ENCODE measurements around the gene GPR62. TPM values are rescaled to one million over a fixed set of nuclear protein-coding genes. Genes with fewer than 3 reads are reported as not detected.

Gene GPR62
- total RNA-seq, 1 donor from 2014 or later, result 0.44 TPM

DNA sequence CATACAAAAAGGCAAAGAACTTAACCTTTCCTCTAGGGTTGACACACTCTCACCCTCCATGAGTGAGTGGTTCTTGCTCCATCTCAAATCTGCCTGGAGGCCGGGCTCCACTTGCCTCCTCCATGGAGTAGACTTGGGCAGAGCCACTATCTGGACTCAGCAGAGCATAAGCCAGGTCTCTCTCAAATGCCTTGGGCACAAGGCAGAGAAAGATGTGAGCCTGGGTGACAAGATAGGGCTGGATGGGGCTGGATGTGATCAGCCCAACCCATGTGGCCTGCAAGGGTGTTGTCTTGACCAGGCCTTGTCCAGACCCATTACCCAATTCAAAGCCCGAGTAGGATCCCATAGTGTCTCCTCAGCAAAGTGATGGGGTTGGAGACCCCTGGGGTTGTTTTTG, 44.7 kb downstream of the GPR62 start:
- Mint-ChIP-seq H3K36me3 (ENCODE audit: unreplicated experiment) (no peaks in the 10 kb centered on the region), H3K4me3 (ENCODE audit: unreplicated experiment) (no peak overlapping the region)

DNA sequence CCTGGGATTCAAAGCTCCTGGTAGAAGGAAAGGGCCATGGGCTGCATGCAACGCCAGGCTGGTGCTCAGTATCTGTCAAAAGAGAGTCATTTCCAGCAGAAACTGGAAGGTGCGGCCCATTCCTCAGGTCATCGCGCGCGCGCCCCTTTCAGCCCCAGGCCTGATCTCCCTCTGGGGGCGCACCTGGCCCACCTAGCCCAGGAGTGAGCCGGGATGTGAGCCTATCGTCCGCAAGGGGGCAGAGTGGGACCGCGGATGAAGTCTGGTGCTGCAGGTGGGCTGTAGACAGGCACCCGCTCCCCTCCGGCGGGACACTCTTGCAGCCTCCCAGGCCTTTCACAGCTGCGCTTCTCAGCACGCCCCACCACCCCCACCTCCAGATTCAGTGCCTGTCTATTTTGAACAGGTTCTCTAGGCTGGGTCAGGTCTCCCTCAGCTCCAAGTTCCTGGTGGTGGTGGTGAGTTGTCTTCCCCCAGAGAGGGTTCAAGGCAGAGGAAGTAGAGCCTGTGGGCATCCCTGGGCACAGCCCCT, 46.3 kb downstream of the GPR62 start:
- Mint-ChIP-seq H3K27me3 (ENCODE audit: unreplicated experiment) (peaks cover 9% of the 10 kb centered on the region), H3K9me3 (ENCODE audit: unreplicated experiment) (peaks cover 6% of the 10 kb centered on the region), H3K4me1 (ENCODE audit: low read depth, unreplicated experiment) (peaks cover 6% of the 10 kb centered on the region), H3K4me3 (ENCODE audit: unreplicated experiment) (no peak overlapping the region), H3K36me3 (ENCODE audit: unreplicated experiment) (no peaks in the 10 kb centered on the region), H3K27ac (ENCODE audit: unreplicated experiment) (no peak overlapping the region)
- TF ChIP-seq, protein P1, sequence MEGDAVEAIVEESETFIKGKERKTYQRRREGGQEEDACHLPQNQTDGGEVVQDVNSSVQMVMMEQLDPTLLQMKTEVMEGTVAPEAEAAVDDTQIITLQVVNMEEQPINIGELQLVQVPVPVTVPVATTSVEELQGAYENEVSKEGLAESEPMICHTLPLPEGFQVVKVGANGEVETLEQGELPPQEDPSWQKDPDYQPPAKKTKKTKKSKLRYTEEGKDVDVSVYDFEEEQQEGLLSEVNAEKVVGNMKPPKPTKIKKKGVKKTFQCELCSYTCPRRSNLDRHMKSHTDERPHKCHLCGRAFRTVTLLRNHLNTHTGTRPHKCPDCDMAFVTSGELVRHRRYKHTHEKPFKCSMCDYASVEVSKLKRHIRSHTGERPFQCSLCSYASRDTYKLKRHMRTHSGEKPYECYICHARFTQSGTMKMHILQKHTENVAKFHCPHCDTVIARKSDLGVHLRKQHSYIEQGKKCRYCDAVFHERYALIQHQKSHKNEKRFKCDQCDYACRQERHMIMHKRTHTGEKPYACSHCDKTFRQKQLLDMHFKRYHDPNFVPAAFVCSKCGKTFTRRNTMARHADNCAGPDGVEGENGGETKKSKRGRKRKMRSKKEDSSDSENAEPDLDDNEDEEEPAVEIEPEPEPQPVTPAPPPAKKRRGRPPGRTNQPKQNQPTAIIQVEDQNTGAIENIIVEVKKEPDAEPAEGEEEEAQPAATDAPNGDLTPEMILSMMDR (IDR thresholded peaks at IDR 0.05; ENCODE audit: partially characterized antibody, unreplicated experiment), result peak; percentile 92
- peak; percentile 86 for DNase-seq

More for the DNA sequence above, 44.7 kb downstream of the GPR62 start:
- Mint-ChIP-seq H3K4me1 (ENCODE audit: low read depth, unreplicated experiment) (peaks cover 4% of the 10 kb centered on the region), H3K27me3 (ENCODE audit: unreplicated experiment) (peaks cover 9% of the 10 kb centered on the region), H3K27ac (ENCODE audit: unreplicated experiment) (no peak overlapping the region), H3K9me3 (ENCODE audit: unreplicated experiment) (peaks cover 5% of the 10 kb centered on the region)
- TF ChIP-seq, protein P1 (IDR thresholded peaks at IDR 0.05; ENCODE audit: partially characterized antibody, unreplicated experiment), result no peak
- DNase-seq, result no peak

DNA sequence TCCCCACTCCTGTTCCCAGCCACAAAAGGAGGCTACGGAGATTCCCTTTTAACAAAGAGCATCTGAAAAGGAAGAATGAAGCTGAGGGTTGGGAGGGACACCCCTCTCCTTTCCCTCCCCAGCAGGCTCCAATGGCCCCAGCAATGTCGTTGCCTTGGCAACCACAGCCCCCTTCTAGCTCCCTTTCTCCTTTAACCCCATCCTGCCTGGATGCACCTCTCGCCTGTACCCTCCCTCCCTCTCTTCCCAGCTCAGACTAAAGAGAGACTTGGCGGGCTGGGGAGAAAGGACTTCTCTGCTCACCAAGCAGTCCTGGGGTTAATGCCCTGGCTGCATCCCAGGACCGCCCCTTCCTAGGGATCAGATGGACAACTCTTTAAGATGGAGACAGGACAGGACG, 47.6 kb downstream of the GPR62 start:
- Mint-ChIP-seq H3K9me3 (ENCODE audit: unreplicated experiment) (peaks cover 5% of the 10 kb centered on the region), H3K36me3 (ENCODE audit: unreplicated experiment) (no peaks in the 10 kb centered on the region), H3K27me3 (ENCODE audit: unreplicated experiment) (peaks cover 3% of the 10 kb centered on the region), H3K4me1 (ENCODE audit: low read depth, unreplicated experiment) (peaks cover 10% of the 10 kb centered on the region), H3K27ac (ENCODE audit: unreplicated experiment) (no peak overlapping the region), H3K4me3 (ENCODE audit: unreplicated experiment) (no peak overlapping the region)
- no peak for DNase-seq
- TF ChIP-seq, protein P1 (IDR thresholded peaks at IDR 0.05; ENCODE audit: partially characterized antibody, unreplicated experiment), result no peak

DNA sequence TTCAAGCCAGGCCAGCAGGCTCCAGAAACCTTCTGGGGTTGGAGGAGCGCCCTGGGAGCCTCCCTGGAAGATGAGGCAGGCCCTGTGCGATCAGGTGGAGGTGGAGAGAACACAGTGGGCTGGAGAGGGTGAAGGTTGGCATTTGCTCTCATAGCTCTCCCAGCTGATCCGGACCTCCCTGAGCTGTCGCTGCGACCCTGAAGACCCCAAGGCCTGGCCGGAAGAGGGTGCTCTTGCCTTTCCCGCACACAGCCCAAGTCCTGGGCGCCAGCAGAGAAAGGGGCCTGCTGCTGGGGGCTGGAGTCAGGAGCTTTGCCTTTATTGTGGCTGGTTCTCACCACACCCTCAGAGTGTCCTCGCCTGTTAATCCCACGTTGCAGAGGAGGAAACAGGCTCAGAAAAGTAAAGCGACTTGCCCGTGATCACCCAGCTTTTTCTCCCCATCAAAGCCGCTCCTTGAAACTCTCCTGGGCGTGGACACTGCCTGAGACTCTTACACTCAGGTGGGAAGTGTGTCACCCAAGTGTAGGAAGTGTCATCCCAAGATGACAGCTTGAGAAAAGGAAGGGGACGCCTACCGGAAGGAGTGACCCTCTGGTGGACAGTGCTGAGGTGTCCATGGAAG, 49.1 kb downstream of the GPR62 start:
- TF ChIP-seq, protein P1 (IDR thresholded peaks at IDR 0.05; ENCODE audit: partially characterized antibody, unreplicated experiment), result peak; percentile 27
- no peak overlapping the region for H3K27ac Mint-ChIP-seq (ENCODE audit: unreplicated experiment)
- H3K27me3 Mint-ChIP-seq (ENCODE audit: unreplicated experiment), result peaks cover 3% of the 10 kb centered on the region
- peaks cover 5% of the 10 kb centered on the region for H3K9me3 Mint-ChIP-seq (ENCODE audit: unreplicated experiment)
- H3K4me1 Mint-ChIP-seq (ENCODE audit: low read depth, unreplicated experiment), result peaks cover 10% of the 10 kb centered on the region
- DNase-seq, result peak; percentile 81
- no peak overlapping the region for H3K4me3 Mint-ChIP-seq (ENCODE audit: unreplicated experiment)
- no peaks in the 10 kb centered on the region for H3K36me3 Mint-ChIP-seq (ENCODE audit: unreplicated experiment)

DNA sequence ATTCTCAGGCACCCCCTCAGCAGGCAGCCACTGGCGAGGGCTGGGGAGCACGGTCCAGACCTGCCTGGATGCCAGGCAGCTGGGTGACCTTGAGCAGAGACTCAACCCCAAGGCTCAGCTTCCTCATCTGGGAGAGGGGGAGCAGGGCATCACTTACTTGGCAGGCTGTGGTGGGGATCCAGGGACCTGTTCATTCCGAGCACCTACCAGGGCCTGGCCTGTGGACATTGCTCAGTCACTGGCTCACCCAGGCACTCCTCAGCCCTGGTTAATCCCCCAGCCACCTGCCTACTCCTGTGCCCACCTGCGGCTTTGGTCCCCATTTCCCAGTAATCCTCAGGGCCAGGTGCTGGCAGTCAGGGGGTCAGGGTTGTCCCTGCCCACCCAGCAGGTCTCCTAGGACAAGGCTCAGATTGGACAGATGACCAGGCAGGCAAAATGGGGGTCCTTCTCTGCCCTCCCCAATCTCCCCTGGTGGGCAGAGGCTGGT, 49.8 kb downstream of the GPR62 start:
- H3K4me3 Mint-ChIP-seq (ENCODE audit: unreplicated experiment), result no peak overlapping the region
- peaks cover 3% of the 10 kb centered on the region for H3K27me3 Mint-ChIP-seq (ENCODE audit: unreplicated experiment)
- no peaks in the 10 kb centered on the region for H3K36me3 Mint-ChIP-seq (ENCODE audit: unreplicated experiment)
- peaks cover 5% of the 10 kb centered on the region for H3K9me3 Mint-ChIP-seq (ENCODE audit: unreplicated experiment)
- TF ChIP-seq, protein P1 (IDR thresholded peaks at IDR 0.05; ENCODE audit: partially characterized antibody, unreplicated experiment), result no peak
- no peak overlapping the region for H3K27ac Mint-ChIP-seq (ENCODE audit: unreplicated experiment)
- DNase-seq, result no peak
- H3K4me1 Mint-ChIP-seq (ENCODE audit: low read depth, unreplicated experiment), result peaks cover 10% of the 10 kb centered on the region

Data from glutamatergic neuron (in vitro differentiated cells).